Measurements from ENCODE around the gene DARS1.

GRCh38 chr2:135996304-135996703, 10.9 kb upstream of the DARS1 start:
- TF ChIP-seq ZNF274 (IDR thresholded peaks at IDR 0.05; ENCODE audit: low read depth, low read length), result no peak
- TF ChIP-seq SUZ12 (IDR thresholded peaks at IDR 0.05; ENCODE audit: extremely low read depth, insufficient read depth, insufficient read length), result no peak
